Keratinocyte (primary cell): ENCODE measurements around the gene TOP3B.

Experiments used
- CTCF ChIP-seq, 3 experiments: IDR thresholded peaks in 1 of 3; conservative IDR thresholded peaks in 1 of 3; optimal IDR thresholded peaks in 1 of 3; 2 replicates in 2 of 3; 3 replicates in 1 of 3; pipeline versions ENCODE3 to v1.5.1; 2011; ENCODE audit warnings: low read length in 3 of 3, mild to moderate bottlenecking in 3 of 3, moderate library complexity in 2 of 3, control low read depth in 1 of 3, inconsistent platforms in 1 of 3; ENCODE audit not compliant: insufficient read depth in 2 of 3; ENCODE audit errors: extremely low read depth in 1 of 3
- EZH2 ChIP-seq: IDR thresholded peaks from one replicate; pipeline ENCODE4 v1.6.1; 2012; ENCODE audit warnings: inconsistent platforms, mild to moderate bottlenecking, low read length, moderate library complexity

- no peak for TF ChIP-seq CTCF (optimal IDR thresholded peaks at IDR 0.05 in 1 of 3, IDR thresholded peaks at IDR 0.05 in 1 of 3, conservative IDR thresholded peaks at IDR 0.05 in 1 of 3; ENCODE audit: extremely low read depth in 1 of 3, insufficient read depth in 2 of 3, low read length in 3 of 3)
- no peak for TF ChIP-seq EZH2
Measured at GRCh38 chr22:21961127-21961867, 21.3 kb downstream of the TOP3B start.
